Transverse colon (tissue), 4 donors: ENCODE data around the gene RRP8. TPM values are rescaled to one million over a fixed set of nuclear protein-coding genes. Genes with fewer than 3 reads are reported as not detected.

ENCODE experiments used
- DNase-seq: peaks from one replicate; pipeline ENCODE4 v3.0.0-alpha.2; 2019
- H3K27ac ChIP-seq, 4 donors: fragments of 200-600 bp; sonication (generic); 2 replicates each; pipeline ENCODE4 v1.5.1; 2016 to 2018; ENCODE audit warnings: inconsistent platforms in 4 of 4
- H3K27me3 ChIP-seq: fragments of 200-600 bp; sonication (generic); 2 replicates; pipeline ENCODE4 v1.5.1; 2017; ENCODE audit warnings: inconsistent platforms
- H3K36me3 ChIP-seq, 4 donors: fragments of 200-600 bp; sonication (generic); 2 replicates each; pipeline ENCODE4 v1.5.1; 2017 to 2019; ENCODE audit warnings: inconsistent platforms in 4 of 4
- H3K4me1 ChIP-seq, 4 donors: fragments of 200-600 bp; sonication (generic); 2 replicates each; pipeline ENCODE4 v1.5.1; 2017 to 2020; ENCODE audit warnings: inconsistent platforms in 4 of 4
- H3K4me3 ChIP-seq, 4 donors: fragments of 200-600 bp; sonication (generic); 1 replicate in 1 of 4; 2 replicates in 3 of 4; pipeline versions ENCODE4 v1.5.1 to v1.6.1; 2017 to 2019; ENCODE audit warnings: inconsistent platforms in 4 of 4
- H3K9me3 ChIP-seq, 2 donors: fragments of 200-600 bp; sonication (generic); 2 replicates each; pipeline ENCODE4 v1.5.1; 2017 to 2019; ENCODE audit warnings: inconsistent platforms in 2 of 2
- CTCF ChIP-seq, 5 experiments: fragments of 200-600 bp in 3 of 5; fragments of 450-650 bp in 2 of 5; sonication (generic) in 3 of 5; IDR thresholded peaks; 1 replicate in 2 of 5; 2 replicates in 3 of 5; pipeline ENCODE4 v1.5.1; 2016 to 2017; ENCODE audit warnings: antibody characterized with exemption in 5 of 5, inconsistent platforms in 3 of 5, mild to moderate bottlenecking in 2 of 5, moderate library complexity in 1 of 5
- EP300 ChIP-seq: sonication (generic); formaldehyde crosslinking; IDR thresholded peaks from one replicate; pipeline ENCODE4 v1.6.1; 2017; ENCODE audit warnings: antibody characterized with exemption, low read depth
- POLR2A ChIP-seq: fragments of 450-650 bp; IDR thresholded peaks from one replicate; pipeline ENCODE4 v1.6.1; 2016; ENCODE audit warnings: antibody characterized with exemption, mild to moderate bottlenecking, moderate library complexity
- POLR2AphosphoS5 ChIP-seq, 3 donors: sonication (generic); formaldehyde crosslinking; IDR thresholded peaks; one replicate each; pipeline ENCODE4 v1.6.1; 2016; ENCODE audit warnings: antibody characterized with exemption in 3 of 3
- whole genome bisulfite sequencing, 2 donors: methylation state at CpG; one replicate each; pipeline ENCODE4 v1.1.5; 2018; ENCODE audit warnings: low coverage in 1 of 2; 5-methylcytosine and 5-hydroxymethylcytosine counted together
- in situ Hi-C, 4 donors: fragments of 200-750 bp; cut with MboI; loops; one replicate each; pipeline versions ENCODE4 v1.15.0 to v1.15.1; 2017; ENCODE audit warnings: low sequenced_read_pairs in 3 of 4, low pct_ligation_motif_present in 1 of 4, low pct_unique_long_range_greater_than_20kb in 1 of 4
- intact Hi-C: fragments of 100-400 bp; cut with DNase I; formaldehyde crosslinking; loops from one replicate; pipeline ENCODE4 v1.15.1; 2023; ENCODE audit warnings: low total_unique reads
- total RNA-seq, 4 donors: library from RNA; depleted of rRNA; stranded (reverse); fragments of >200 nt; gene quantifications; one replicate each; pipeline ENCODE4 v1.1.0, GENCODE V29; 2016

Gene RRP8
- total RNA-seq, 4 donors from 2014 or later, result 9.7 to 145 (median 48.2) TPM

GRCh38 chr11:6576471-6577373 lies 26.7 kb downstream of the RRP8 start:
- intact Hi-C loops, result no loop called here
- WGBS, 2 donors, result 71 to 74% methylated on average over 5 of the region's 6 CpGs

GRCh38 chr11:6574816-6575715 lies 28.4 kb downstream of the RRP8 start:
- WGBS, 2 donors, result 85 to 96% methylated on average over 6 of the region's 6 CpGs
- Histone ChIP-seq H3K27me3 (no peaks in the 10 kb centered on the region), H3K36me3 (no peaks in the 10 kb centered on the region), H3K4me1 (peaks cover 0 to 19% (median 1%) of the 10 kb centered on the region in 4 donors), H3K4me3 (no peak overlapping the region), H3K27ac (no peak overlapping the region), H3K9me3 (no peaks in the 10 kb centered on the region)
- no peak for TF ChIP-seq EP300
- TF ChIP-seq POLR2AphosphoS5 (IDR thresholded peaks at IDR 0.05), result no peak
- TF ChIP-seq POLR2A, result no peak
- TF ChIP-seq CTCF (IDR thresholded peaks at IDR 0.05), result no peak
- in situ Hi-C loops, result no loop called here
- intact Hi-C loops, result no loop called here
- DNase-seq, result no peak

More at GRCh38 chr11:6576471-6577373, 26.7 kb downstream of the RRP8 start:
- in situ Hi-C loops, result no loop called here
- no peaks in the 10 kb centered on the region for H3K36me3 ChIP-seq
- DNase-seq, result no peak
- no peak for TF ChIP-seq EP300
- TF ChIP-seq POLR2A, result no peak
- TF ChIP-seq CTCF (IDR thresholded peaks at IDR 0.05), result no peak
- TF ChIP-seq POLR2AphosphoS5 (IDR thresholded peaks at IDR 0.05), result no peak
- peak overlapping the region; percentile 34 to 72 (median 54) for H3K27ac ChIP-seq
- H3K4me1 ChIP-seq, result peaks cover 0 to 19% (median 1%) of the 10 kb centered on the region in 4 donors
- no peak overlapping the region for H3K4me3 ChIP-seq
- H3K9me3 ChIP-seq, result no peaks in the 10 kb centered on the region
- H3K27me3 ChIP-seq, result no peaks in the 10 kb centered on the region

- intact Hi-C loops, result no loop called here
- H3K27me3 ChIP-seq, result no peaks in the 10 kb centered on the region
- H3K4me3 ChIP-seq, result no peak overlapping the region
- 76 to 85% methylated on average over 2 of the region's 2 CpGs for WGBS, 2 donors
- no peak for DNase-seq
- peaks cover 0 to 13% (median 1%) of the 10 kb centered on the region in 4 donors for H3K4me1 ChIP-seq
- no peaks in the 10 kb centered on the region for H3K36me3 ChIP-seq
- no peak overlapping the region for H3K27ac ChIP-seq
- TF ChIP-seq POLR2AphosphoS5 (IDR thresholded peaks at IDR 0.05) (no peak), EP300 (no peak), CTCF (IDR thresholded peaks at IDR 0.05) (no peak), POLR2A (no peak)
- H3K9me3 ChIP-seq, result no peaks in the 10 kb centered on the region
- in situ Hi-C loops, result no loop called here
Observed at GRCh38 chr11:6572215-6572614, 31.2 kb downstream of the RRP8 start.

- Histone ChIP-seq H3K4me1 (peaks cover 0 to 6% (median under 1%) of the 10 kb centered on the region in 4 donors), H3K9me3 (no peaks in the 10 kb centered on the region), H3K27ac (no peak overlapping the region), H3K4me3 (no peak overlapping the region), H3K36me3 (no peaks in the 10 kb centered on the region), H3K27me3 (no peaks in the 10 kb centered on the region)
- TF ChIP-seq POLR2AphosphoS5 (IDR thresholded peaks at IDR 0.05) (no peak), POLR2A (no peak), CTCF (IDR thresholded peaks at IDR 0.05) (no peak), EP300 (no peak)
- intact Hi-C loops (no loop called here), in situ Hi-C loops (no loop called here)
- no peak for DNase-seq
- WGBS, 2 donors, result 60 to 81% methylated on average over 1 to 20 of the region's 22 CpGs
Observed at GRCh38 chr11:6571434-6572008, 31.9 kb downstream of the RRP8 start.
